HG03135 (cell line): ENCODE data around the gene ZNF385A.
A peak's percentile ranks its signal among the peaks of the same experiment; 100 is the strongest.
"Not testable (repeated sequence)": the region's sequence is repeated elsewhere in the genome, so short reads cannot be mapped to it uniquely, and the experiment has no call there.

Source experiments
- ATAC-seq: cut with Tn5 transposase; IDR thresholded peaks from one replicate; pipeline ENCODE4 v1.9.1; 2021; ENCODE audit warnings: mild to moderate bottlenecking, moderate library complexity; ENCODE audit not compliant: unreplicated experiment

ZNF385A gene

DNA sequence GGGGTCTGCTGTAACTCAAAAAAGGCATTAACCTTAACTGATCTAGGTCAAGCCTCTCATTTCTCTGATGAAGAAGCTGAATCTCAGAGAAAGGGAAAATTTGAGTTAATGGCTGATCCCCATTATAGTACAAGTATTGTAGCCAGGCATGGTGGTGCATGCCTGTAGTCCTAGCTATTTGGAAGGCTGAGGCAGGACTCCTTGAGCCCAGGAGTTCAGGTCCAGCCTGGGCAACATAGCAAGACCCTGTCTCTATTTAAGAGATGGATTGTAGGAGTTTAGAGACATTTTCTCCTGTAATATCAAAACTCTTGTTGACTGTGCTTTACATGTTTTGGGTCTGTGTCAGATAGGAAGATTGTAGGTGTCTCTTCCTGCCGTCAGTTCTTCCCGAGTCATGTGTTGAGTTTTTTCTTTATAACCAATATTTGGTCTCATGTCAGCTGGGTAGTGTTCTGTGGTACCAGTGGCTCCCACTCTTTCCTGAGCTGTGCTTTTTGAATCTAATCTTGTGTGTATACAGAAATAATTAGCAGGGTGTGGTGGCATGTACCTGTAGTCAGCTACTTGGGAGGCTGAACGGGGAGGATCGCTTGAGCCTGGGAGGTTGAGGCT, 51.0 kb downstream of the ZNF385A start:
- ATAC-seq = no peak

DNA sequence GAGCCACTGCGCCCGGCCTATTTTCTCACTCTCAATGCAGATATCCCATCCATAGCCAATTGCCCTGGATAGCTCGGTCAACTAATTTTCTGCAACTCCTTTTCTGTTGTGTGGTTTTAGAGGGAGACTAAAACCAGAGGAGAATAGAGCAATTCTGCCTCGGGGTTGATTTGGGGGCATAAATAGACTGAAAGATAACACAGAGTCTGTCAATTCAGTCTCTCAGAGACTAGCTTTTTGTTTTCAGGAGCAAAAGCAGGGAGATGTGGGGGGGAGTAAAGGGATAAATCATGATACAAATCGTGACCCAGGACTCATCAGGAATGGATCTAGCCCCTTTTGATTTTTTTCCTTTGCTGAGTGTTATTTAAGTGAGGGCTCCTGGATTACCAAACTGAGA, 53.1 kb downstream of the ZNF385A start:
- no peak for ATAC-seq

DNA sequence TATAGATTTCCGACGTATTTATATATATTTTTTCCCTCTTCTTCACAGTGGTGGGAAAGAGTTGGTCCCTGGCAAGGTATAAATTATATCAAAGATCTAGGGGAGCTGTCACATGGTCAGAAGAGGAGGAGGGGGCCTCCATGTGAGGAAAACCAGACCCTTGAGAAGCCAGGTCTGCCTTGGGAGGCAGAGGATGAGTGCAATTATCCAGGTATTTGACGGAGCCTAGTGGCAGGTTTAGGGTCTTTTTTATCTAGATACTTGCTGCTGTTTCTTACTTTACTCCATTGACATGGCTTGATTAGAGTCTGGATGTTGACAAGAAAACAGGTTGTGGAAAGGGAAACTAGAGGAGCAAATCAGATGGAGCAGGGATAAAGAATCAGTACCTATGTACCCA, 54.1 kb downstream of the ZNF385A start:
- ATAC-seq = no peak

DNA sequence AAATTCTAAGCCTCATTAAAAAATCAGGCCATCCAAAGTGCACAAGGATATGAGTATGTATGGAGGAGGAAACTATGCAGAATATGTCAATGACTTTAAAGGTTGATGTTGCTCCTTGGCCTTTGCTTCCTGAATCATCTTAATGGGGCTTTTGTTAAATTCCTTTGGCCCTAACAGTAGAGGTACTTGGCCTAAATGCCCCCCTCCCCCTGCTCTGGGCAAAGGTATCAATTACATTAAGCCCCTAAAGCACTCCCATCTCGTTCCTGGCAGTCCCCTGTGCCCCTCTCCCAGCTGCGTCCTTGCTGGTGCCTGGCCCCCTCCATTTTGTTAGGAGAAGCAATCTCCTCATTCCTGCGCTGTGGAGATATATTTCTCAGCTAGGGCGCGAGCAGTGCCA, 54.8 kb downstream of the ZNF385A start:
- ATAC-seq = no peak

DNA sequence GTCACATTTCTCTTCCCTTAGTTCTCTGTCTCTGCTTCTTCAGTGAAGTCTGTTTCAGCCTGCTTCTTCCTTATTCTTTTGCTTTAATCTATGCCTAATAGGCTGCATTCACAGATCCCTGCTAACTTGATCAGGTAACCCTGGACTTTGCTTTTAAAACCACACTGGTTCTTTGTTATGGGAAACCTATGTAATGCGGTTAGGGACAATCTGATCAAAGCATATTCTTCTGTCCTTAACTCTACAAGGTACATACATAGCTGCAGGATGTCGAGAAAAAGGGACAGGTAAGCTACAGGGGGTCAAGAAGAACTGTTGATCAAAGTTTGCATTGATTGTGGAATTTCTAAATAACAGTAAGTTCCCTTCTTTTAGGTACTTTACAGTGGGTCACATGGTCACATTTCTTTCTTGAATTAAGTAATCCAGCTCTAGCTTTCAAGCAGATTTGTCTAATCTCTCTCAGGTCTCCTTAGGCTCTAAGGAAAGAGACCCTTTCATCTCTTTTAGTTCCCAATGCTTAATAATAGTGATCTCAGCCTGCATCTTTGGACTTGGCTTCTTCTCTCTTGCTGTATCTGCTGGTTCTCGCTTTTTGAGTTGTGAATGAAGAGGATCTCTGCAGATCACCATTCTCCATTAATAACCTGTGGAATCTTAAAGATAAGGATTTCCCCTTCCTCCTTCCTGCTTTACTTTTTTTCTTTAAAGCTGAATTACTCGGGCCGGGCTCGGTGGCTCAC, 55.8 kb downstream of the ZNF385A start:
- ATAC-seq = no peak

DNA sequence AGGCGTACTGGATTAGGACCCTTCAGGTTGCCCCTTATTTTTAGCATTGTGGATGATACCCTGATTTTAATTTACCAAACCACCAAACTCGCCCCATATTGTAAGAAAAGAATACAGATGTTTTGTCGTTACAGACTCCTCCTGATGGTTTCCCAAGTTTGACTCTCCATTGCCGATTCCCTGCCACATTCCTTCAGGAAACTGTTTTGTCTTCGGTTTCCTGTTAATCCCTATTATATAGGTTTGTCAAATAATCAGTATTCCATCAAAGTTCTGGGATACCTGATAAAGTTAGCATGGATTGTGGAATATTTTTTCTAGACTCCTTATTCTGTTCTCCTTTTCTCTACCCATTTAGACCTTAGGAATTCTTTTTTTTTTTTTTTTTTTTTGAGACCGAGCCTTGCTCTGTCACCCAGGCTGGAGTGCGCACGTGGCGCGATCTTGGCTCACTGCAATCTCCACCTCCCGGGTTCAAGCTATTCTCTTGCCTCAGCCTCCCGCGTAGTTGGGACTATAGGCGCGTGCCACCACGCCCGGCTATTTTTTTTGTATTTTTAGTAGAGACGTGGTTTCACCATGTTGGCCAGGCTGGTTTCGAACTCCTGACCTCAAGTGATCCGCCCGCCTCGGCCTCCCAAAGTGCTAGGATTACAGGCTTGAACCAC, 59.0 kb downstream of the ZNF385A start:
- ATAC-seq = not testable (repeated sequence)

DNA sequence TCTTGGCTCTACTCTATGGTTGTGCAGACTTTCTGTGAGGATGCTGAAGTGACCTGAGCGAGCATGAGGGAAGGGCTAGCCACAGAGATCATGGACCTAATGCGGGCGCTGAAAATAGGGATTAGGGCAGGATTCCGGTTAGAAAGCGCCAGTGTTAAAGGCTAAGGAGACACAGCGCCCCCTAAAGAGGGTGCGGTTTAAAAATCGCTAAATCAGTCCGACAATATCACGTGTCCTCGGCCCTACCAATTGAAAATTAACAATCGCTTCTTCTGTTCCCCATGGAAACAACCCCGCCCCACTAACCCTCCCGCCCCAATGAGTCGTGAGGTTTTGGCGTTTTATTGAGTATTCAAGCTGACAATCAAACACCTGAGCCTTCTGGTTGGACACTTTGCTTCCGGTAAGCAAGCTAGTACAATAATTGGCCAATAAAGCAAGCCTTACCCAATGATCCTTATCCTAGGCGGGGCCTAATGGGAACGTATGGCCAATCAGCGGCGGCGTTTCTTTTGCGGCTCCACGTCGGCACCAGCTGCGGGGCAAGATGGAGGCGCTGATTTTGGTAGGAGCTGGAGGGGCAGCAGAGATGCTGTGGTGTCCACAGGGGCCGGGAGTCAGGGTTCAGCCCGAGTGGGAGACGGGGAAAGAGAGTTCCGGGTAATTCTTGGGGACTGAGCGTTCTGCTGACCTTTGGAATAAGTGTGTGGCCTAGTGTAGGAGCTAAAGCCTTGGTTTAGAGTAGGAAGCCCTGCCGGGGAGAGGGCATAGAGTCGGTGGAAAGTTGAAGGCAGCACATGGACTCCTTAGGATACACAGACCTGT, 59.7 kb downstream of the ZNF385A start, which contains the start of gene COPZ1:
TSS of gene COPZ1 (plus strand) at position 515 of the 825 bp plus-strand sequence. CDS start at position 548, 33 bp downstream.
- ATAC-seq = peak; percentile 99

DNA sequence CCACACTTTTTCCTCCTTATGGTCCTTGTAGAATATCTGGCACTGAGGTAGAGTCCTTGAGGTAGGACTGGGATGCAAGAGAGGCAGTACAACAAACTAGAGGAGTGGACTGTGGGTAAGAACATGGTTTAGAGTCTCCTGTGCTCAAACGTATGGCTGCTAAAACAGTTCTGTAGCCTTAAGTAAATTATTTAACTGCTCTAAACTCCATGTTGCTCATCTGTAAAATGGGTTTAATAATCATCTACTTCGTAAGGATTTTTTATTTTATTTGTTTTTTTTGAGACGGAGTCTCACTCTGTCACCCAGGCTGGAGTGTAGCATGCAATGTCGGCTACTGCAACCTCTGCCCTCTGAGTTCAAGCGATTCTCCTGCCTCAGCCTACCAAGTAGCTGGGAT, 63.2 kb downstream of the ZNF385A start:
- ATAC-seq = no peak
